Testis (tissue), 2 donors: Measurements from ENCODE around the gene ZNF32.

Experiments
- CTCF ChIP-seq, 3 experiments: fragments of 450-650 bp in 2 of 3; fragments of 200-600 bp in 1 of 3; sonication (generic) in 1 of 3; IDR thresholded peaks; one replicate each; pipeline ENCODE4 v1.5.1; 2016 to 2019; ENCODE audit warnings: antibody characterized with exemption in 3 of 3, mild to moderate bottlenecking in 2 of 3, moderate library complexity in 1 of 3
- POLR2A ChIP-seq: fragments of 450-650 bp; IDR thresholded peaks from one replicate; pipeline ENCODE4 v1.6.1; 2017; ENCODE audit warnings: antibody characterized with exemption, mild to moderate bottlenecking, moderate library complexity

- no peak for TF ChIP-seq POLR2A
- no peak for TF ChIP-seq CTCF (IDR thresholded peaks at IDR 0.05)
Observed at GRCh38 chr10:43692051-43692825, 43.6 kb upstream of the ZNF32 start.
